Activated gamma-delta T cell treated with Interleukin-2 at 50 U/mL for 16 hours (primary cell): ENCODE results near the gene SRPK2.

Experiments used
- DNase-seq: peaks from one replicate; pipeline ENCODE4 v3.0.0-alpha.2; 2020

Gene SRPK2

DNA sequence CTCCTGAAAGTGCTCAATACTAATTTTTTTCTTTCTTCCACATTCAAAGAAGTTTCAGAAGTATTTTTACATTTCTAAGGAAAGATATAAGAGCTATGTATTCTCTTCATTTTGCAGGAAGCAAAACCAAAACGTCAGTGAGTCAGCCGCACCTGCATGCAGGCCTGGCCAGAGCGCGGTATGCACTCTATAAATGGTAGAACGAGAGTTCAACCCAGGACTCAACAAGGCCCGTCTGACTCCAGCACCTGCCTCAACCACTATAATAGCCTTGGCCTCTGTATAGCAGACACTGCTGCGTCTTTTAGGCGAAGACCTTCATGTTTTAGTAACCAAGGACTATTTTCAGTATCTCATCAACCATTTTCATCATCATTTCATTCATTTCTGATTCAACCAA lies 261.5 kb downstream of the SRPK2 start:
- DNase-seq = no peak

DNA sequence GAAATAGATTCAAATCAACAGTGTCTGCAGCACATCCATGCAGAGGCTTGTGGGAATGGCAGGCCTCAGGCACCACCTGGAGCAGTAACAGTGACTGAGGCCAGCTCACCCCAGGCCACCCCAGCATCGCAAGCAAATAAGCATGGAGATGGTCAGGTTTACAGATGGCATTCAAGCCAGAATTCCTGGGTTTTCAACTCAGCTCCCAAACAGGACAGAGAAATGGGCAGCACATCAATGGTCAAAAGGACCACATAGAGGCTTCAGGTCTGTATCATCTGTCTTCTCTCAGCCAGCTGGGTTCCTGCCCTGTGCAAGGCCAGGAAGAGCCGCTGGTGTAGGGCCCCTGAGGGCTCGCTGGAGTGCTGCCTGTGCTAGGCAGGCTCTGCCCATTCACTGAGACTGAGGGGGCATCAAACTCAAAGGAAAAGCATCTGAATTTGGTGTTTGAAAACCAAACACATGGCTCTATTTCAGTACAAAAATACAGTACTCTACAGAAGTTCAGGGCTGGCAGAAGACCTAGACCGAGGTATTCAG lies 262.2 kb downstream of the SRPK2 start:
- DNase-seq = no peak

DNA sequence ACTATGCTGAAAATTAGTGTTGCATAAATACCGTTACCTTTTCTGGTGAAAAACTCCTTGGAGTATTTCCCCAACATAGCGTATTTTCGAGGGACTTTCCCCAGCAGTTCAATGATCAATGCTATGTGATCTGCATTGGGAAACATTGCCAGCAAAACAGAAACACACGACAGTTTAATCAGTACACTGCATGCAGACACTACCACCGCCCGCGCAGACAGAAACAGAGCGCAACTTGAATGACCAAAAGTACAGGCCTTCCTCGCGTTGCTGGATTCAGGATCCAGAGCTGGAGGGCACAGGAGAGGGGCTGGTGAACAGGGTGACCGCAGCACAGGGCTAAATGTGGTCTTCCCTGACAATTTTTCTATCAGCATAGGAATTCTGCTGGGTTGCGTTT lies 263.0 kb downstream of the SRPK2 start:
- DNase-seq = no peak

DNA sequence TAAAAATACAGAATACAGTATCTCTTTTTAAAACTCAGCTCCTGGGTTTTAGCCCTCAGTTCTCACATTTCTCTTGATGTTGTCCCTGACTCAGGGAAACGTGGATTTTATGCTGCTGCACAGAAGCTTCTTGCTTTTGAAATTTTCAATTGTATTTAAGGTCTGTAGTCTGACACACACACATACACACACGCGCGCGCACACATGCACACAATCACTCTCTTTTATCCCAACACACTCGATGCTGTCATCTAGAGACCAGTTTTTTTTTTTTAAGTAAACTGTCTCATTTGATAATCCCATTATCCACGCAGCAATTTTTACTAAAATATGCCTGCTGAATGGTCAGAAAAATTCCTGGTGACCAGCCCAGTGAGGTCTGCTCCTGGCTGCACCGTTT lies 266.1 kb downstream of the SRPK2 start:
- DNase-seq = no peak

DNA sequence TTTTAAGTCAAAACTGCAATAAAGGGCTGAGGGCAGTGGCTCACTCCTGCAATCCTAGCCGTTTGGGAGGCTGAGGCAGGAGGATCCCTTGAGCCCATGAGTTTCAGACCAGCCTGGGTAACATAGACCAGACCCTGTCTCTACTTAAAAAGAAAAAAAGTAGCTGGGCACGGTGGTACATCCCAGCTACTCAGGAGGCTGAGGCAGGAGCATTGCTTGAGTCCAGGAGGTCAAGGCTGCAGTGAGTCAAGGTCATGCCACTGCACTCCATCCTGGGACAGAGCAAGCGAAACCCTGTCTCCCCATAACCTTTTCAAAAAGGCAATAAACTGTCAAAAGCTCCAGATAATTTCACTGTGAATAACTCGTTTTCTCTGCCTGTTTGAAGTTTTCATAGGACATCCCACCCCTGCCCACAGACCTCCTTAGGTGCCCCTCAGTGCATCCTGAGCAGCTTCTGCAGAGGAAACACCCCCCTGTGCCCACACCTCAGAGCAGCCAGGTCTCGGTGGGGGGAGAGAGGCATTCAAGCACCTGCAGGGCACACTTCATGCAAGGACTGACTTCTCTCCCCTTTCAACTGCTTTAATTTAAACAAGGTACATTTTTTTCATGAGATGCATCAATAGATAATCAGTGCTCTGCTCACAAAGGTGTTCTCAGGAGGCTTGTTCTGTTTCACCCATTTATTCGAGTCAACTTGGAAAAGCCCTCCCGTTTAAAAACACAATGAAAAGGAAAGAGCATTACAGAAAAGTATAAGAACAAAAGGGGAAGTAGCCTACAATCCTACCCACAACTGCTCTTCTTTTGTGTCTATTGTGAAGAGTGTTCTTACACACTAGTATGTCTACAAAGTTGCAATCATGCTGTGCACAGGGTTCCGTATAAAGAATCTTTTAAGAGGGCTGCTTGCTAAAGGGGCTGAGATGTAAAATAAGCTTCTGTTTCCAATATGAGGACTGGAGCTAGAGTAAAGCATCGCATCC lies 269.8 kb downstream of the SRPK2 start:
- no peak for DNase-seq

DNA sequence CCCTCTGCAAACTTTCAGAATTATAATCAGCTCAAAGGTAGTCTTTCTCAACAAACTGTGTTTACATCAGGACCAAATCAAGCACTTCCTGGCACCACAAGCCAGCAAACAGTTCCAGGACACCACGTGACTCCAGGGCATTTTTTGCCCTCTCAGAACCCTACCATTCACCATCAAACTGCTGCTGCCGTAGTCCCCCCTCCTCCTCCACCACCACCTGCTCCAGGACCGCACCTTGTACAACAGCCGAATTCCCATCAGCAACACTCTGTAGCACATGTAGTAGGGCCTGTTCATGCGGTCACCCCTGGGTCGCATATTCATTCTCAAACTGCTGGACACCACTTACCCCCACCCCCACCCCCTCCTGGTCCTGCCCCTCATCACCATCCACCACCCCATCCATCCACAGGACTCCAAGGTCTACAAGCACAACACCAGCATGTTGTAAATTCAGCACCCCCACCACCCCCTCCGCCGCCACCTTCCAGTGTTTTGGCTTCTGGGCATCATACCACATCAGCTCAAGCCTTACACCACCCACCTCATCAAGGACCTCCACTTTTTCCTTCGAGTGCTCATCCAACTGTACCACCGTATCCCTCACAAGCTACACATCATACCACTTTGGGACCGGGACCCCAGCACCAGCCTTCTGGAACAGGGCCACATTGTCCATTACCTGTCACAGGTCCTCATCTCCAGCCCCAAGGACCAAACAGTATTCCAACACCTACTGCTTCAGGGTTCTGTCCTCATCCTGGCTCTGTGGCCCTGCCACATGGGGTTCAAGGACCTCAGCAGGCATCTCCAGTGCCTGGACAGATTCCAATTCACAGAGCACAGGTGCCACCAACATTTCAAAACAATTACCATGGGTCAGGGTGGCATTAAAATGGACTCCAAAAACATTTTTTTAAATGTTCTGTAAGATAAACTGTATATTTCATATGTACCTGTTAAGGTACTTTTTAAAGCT lies 276.0 kb downstream of the SRPK2 start:
- DNase-seq = no peak

DNA sequence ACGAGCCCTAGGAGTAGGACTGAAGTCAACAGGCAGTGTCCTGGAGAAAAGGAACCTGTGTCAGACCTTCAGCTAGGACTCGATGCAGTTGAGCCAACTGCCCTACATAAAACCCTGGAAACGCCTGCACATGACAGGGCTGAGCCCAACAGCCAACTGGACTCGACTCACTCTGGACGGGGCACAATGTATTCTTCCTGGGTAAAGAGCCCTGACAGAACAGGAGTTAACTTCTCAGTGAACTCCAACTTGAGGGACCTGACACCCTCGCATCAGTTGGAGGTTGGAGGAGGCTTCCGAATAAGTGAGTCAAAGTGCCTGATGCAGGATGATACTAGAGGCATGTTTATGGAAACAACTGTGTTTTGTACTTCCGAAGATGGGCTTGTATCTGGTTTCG lies 281.3 kb downstream of the SRPK2 start:
- DNase-seq = no peak

DNA sequence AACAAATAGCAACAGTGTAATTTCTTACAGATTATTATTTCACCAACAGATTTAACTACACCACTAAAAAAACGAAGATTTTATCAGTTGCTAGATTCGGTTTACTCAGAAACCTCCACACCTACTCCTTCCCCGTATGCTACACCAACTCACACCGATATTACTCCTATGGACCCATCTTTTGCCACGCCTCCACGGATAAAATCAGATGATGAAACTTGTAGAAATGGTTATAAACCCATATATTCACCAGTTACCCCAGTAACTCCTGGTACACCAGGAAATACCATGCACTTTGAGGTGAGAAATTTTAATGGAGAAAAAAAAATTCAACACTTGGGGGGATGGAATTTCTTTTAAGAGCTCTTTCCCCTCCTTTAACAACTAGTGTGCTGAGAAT lies 282.2 kb downstream of the SRPK2 start:
- DNase-seq = no peak

DNA sequence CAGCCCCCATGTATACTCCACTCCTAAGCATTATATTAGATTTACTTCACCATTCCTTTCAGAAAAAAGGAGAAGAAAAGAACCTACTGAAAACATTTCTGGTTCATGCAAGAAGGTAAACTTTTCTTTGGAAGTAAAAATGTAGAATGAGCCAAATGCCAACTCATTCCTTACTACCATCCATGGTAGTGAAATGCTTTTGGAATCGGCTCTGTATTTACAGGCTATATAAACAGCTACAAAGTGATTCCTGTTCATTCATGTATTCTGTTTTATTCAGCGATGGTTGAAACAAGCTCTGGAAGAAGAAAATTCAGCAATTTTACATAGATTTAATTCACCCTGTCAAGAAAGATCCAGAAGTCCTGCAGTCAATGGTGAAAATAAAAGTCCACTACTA lies 283.1 kb downstream of the SRPK2 start:
- no peak for DNase-seq

DNA sequence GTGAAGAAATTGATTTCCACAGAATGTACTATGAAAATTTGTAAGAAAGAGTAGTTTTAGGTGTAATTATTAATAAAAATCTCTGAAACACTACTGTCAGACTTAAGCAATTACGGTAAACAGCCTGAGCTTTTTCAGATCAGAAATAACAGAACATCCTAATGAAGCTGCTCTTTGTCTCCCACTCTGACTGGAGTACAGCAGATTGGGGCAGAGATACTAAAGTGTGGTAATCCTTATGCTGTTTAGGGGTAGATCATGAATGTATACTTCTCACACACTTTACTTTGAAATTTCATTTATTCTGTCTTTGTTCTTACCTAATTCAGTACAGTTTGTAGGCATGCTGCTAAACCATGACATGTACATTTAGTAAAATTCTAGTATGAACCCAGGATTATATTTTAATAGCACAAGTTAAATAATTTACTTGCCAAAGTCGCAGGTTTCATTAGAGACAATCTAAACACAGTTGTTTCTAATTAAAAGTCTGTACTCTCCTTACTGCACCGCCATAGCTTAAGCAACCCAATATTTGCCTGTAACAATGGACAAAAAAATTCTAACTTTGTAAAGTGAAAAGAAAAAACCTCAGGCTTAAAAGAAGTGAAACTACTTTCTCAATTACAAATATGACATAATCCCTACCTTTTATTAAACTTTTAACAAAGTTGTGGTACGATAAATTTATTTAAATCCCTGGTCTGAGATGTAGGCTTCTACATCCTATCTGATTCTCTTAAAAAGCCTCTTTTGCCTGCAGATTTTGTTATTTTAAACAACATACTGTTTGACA lies 286.0 kb downstream of the SRPK2 start:
- no peak for DNase-seq

DNA sequence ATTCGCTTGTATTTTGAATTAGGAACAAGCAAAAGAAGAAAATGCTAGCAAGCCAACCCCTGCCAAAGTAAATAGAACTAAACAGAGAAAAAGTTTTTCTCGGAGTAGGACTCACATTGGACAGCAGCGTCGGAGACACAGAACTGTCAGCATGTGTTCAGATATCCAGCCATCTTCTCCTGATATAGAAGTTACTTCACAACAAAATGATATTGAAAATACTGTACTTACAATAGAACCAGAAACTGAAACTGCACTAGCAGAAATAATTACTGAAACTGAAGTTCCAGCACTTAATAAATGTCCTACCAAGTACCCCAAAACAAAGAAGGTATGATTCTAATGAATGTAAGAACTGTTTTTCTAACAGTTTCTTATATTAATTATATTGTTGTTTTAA lies 286.9 kb downstream of the SRPK2 start:
- DNase-seq = no peak

DNA sequence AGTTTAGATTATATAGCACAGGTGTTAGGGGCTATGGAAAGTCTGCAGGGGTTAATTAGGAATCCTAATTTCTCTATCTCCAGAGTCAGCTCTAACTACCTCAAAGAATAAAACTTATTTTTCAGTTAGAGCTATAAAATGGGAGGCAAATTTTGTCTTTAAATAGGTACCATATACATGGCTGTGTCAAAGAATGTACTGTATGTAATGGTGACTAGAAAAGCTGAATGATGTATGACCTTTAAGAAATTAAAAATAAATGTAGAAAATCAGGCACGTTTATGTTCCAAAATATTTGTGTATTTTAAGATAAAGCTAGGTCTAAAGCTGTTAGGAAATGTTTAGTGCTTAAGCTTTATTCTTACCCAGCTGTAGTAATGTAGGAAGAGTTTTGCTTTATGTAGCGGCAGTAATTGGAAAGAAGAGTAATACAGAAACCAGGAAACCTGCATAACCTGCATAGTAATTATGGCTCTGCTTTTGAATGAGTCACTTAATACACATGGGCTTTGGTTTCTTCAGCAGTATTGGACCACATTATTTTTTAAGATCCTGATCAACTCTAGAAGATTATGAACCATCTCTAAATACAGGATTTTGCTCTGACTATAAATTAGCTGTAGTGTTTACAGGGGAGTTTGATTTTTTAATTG lies 289.7 kb downstream of the SRPK2 start:
- no peak for DNase-seq

DNA sequence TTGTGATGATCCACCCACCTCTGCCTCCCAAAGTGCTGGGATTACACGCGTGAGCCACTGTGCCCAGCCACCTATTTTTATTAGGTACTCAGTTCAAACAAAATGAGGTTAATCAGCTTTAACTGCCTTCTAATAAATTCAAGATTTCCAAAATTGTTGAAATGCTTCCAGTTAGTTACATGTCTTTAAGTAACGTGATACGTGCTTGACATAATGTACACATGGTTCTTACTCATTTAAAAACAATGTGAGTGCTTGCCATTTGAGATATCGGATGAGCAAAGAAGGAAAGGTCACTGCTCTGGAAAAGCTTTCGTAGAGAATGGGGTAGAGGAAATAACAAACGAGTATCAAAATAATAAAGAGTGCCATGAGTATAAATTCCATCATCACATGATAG lies 291.1 kb downstream of the SRPK2 start:
- no peak for DNase-seq

DNA sequence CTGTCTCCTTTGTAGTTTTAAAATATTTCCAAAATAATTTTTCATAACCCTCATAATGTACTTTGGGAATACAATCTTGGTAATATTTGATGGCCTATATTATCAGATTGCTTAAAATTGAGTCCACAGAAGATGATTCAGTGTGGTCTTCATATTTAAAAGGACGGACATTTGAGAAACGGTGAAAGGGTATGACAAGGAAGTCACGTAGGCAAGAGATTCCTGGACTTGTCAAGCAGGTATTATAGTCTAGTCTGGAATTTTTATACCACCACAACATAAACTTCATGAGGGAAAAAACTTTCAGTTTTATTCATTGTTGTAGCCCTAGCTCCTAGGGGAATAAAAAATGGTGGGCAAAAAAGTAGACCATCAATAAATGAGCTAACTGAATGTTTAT lies 292.4 kb downstream of the SRPK2 start:
- no peak for DNase-seq

DNA sequence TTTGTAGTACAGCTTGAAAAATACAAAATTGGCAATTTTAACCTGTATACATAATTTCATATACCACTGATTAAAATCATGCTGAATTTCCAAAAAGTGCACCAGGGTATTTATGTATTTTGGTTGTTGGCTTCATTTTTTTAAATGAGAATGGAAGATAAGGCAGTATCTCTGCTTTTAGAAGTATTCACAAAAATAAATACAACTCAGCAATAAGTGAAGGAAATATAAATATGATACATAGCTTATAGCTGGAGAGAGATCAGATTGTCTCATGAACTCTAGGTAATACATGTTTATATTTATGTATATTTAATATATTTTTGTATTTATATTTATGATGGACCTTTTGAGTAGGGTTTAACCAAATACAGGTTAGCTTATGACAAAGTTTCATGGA lies 293.8 kb downstream of the SRPK2 start:
- no peak for DNase-seq

DNA sequence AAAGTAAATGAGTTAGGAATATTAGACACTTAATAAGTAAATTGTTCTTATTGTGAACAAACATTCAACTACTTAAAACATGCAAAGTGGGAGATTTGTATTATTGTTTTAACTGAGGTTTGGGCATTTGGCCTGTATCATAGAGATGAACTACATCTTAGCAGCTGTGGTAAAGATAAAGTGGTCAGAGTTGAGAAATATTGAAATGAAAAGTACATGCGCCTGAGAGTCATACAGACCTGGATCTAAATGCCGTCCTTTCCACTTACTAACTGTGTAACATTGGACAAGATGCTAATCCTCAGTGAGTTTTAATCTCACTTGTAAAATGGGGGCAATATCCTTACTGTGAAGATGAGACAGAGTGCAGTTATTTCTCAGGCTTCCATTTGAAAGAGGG lies 300.3 kb downstream of the SRPK2 start:
- no peak for DNase-seq

DNA sequence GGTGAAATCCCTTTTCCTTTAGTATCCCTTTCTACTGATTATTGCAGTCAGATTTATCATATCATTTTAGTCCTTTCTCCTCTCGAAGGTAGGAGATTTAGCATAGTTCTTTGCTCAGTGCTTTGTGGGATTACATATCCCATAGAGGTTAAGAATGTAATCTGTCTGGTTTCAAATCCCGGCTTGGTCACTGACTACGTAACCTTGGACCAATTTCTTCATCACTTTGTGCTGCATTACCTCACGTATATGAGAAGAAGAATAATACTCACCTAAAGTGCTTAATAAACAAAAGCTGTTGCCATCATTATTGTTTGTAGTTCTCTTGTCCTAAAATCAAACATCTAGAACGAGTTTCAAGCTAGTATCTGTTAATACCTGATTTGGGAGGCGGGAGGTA lies 300.7 kb downstream of the SRPK2 start:
- DNase-seq = no peak

DNA sequence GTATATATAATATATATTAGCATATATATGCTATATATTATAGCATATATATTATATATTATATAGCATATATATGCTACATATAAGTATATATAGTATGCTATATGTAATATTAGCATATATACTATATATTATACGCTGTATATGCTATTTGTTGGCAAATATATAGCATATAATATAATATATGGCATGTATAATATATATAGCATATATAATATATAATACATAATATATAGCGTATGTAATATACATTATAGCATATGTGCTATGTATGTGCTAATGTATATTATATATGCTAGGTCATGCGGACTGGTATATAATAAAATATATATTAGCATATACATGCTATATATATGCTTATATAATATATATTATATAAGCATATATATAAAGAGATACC lies 301.9 kb downstream of the SRPK2 start:
- DNase-seq = no peak

DNA sequence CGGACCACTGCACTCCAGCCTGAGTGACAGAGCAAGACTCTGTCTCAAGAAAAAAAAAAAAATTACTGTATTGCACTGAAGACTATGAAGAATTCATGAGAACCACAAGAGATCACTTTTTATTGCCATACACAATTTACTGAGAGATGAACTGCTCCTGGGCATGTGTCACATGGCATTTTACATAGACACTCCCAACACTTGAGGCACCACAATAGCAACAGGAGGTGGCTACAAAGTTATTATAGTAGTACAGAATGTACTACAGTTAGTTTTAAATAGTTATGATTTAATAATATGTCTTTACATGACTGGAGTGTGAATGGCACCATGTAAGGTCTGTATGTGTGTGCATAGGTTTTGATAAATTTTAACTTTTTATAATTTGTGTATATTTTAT lies 304.1 kb downstream of the SRPK2 start:
- DNase-seq = no peak

DNA sequence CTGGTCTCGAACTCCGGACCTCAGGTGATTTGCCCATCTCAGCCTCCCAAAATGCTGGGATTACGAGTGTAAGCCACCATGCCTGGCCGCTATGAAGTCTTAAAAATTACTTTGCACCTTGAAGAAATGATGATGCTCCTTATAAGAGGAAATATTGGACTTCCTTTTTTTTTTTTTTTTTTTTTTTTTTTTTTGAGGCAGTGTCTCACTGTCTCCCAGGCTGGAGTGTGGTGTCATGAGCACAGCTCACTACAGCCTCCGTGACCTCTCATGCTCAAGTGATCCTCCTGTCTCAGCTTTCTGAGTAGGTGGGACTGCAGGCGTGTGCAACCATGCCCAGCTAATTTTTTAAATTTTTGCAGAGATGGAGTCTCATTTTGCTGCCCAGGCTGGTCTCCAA lies 309.4 kb downstream of the SRPK2 start:
- DNase-seq = no peak

DNA sequence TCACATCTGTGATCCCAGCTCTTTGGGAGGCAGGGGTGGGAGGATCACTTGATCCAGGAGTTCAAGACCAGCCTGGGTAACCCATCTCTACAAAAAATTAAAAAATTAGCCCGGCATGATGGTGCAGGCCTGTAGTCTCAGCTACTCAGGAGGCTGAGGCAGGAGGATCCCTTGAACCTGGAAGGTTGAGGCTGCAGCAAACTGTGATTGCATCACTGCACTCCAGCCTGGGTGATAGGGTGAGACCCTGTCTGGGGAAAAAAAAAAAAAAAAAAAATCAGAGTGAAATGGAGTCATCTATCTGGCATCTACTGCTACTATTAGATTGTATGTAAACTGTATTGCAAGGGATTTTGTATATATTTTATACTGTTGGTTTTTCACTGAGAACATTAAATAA lies 315.6 kb downstream of the SRPK2 start:
- DNase-seq = no peak

DNA sequence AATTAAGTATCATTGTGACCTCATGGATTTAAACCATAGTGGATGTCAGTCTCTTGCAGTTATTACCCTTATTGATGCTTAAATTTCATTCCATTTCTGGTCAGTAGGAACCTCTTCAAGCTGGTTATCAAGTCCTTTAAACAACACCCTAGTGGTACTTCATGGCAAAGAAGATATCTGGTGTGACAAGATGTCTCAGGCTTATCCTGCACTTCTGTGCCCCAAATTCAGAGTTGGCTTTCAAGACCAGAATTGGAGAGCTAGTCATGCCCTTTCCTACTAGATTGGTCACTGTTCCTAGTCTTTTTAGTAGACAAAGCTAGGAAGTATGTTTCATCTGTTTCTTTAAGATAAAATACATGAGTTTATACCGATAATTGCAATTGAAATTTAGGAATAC lies 319.8 kb downstream of the SRPK2 start:
- no peak for DNase-seq
